A549 treated with Mapracorat at 1 μM for 4 hours (cell line): ENCODE measurements around the gene TMEM106C. TPM values are rescaled to one million over a fixed set of nuclear protein-coding genes. Genes with fewer than 3 reads are reported as not detected.

Experiments
- total RNA-seq: library from RNA; stranded (reverse); fragments of 200-300 nt; extraction: Qiagen RNA extraction; gene quantifications from 5 replicates; pipeline ENCODE4 v1.2.3, GENCODE V29; 2022

The TMEM106C gene
- 119 to 142 TPM (median 127 TPM) in 5 replicates for total RNA-seq

GRCh38 chr12:47963340-47964040, at the start of gene TMEM106C:
TMEM106C (plus strand) TSS chr12:47963596; CDS start chr12:47964237, 641 bp downstream.

GRCh38 chr12:48004053-48004941, 40.9 kb downstream of the TMEM106C start, which contains the start of gene COL2A1:
COL2A1 (minus strand) TSS chr12:48004476; CDS start chr12:48004321, 155 bp downstream.

Other genes starting within 250 kb of the TMEM106C start
- not detected in 5 replicates for gene ENDOU, start 238.1 kb upstream of the TMEM106C start, total RNA-seq
- gene RAPGEF3, start 204.7 kb upstream of the TMEM106C start, total RNA-seq = 0.40 to 0.65 TPM (median 0.45 TPM) in 5 replicates
- 20.5 to 29.4 TPM (median 25.2 TPM) in 5 replicates for gene SLC48A1, start 190.4 kb upstream of the TMEM106C start, total RNA-seq
- gene HDAC7, start 143.7 kb upstream of the TMEM106C start, total RNA-seq = 50.9 to 66.1 TPM (median 63.9 TPM) in 5 replicates
- gene VDR, start 58.6 kb upstream of the TMEM106C start, total RNA-seq = 2.1 to 3.2 TPM (median 2.9 TPM) in 5 replicates
- gene COL2A1, start 40.9 kb downstream of the TMEM106C start, total RNA-seq = 0.07 to 0.15 TPM (median 0.10 TPM) in 4 of 5 replicates, not detected in the other
- gene SENP1, start 142.5 kb downstream of the TMEM106C start, total RNA-seq = 10.2 to 12.2 TPM (median 12.0 TPM) in 5 replicates
- gene PFKM, start 155.8 kb downstream of the TMEM106C start, total RNA-seq = 22.6 to 28.5 TPM (median 24.9 TPM) in 5 replicates
- 10.8 to 19.1 TPM (median 13.1 TPM) in 5 replicates for gene ASB8, start 193.9 kb downstream of the TMEM106C start, total RNA-seq
- 2.6 to 3.8 TPM (median 3.2 TPM) in 5 replicates for gene CCDC184, start 220.0 kb downstream of the TMEM106C start, total RNA-seq
- gene OR10AD1, start 239.7 kb downstream of the TMEM106C start, total RNA-seq = not detected in 5 replicates